PC-9 (cell line): ENCODE data around the gene PDE3B. TPM values are rescaled to one million over a fixed set of nuclear protein-coding genes. Genes with fewer than 3 reads are reported as not detected.
A peak's percentile ranks its signal among the peaks of the same experiment; 100 is the strongest.

Experiments
- BruUV-seq: library from RNA; stranded (reverse); fragments of 400-500 nt; replicated peaks from 2 replicates; lab custom pipeline; 2021; lab: Mats Ljungman, UMichigan
- CTCF ChIA-PET: fragments of 300-600 bp; sonication (Branson Sonifier 250); formaldehyde crosslinking; loops from one replicate; lab custom pipeline; 2022; ENCODE audit warnings: antibody characterized with exemption; lab: Charles Lee
- POLR2A ChIA-PET: fragments of 300-600 bp; sonication (Branson Sonifier 250); formaldehyde crosslinking; loops from one replicate; lab custom pipeline; 2022; ENCODE audit warnings: antibody characterized with exemption; ENCODE audit not compliant: unreplicated experiment; lab: Charles Lee
- DNase-seq, 2 experiments: peaks; one replicate each; pipeline versions ENCODE4 v3.0.0 to v3.0.0-alpha.2; 2015 to 2022; ENCODE audit warnings: mixed read lengths in 1 of 2
- H2AFZ ChIP-seq: fragments of 200-600 bp; sonication (generic); 2 replicates; pipeline ENCODE4 v1.8.1; 2017; ENCODE audit warnings: antibody characterized with exemption
- H3F3A ChIP-seq: fragments of 200-600 bp; sonication (generic); 2 replicates; pipeline ENCODE4 v1.8.1; 2017; ENCODE audit warnings: antibody characterized with exemption, mild to moderate bottlenecking, low read depth; ENCODE audit not compliant: insufficient read depth
- H3K27ac ChIP-seq: fragments of 200-600 bp; sonication (generic); 2 replicates; pipeline ENCODE4 v1.6.1; 2016; ENCODE audit warnings: mixed run types
- H3K27me3 ChIP-seq: fragments of 200-600 bp; sonication (generic); 2 replicates; pipeline ENCODE4 v1.6.1; 2016; ENCODE audit warnings: low read depth, mixed run types; ENCODE audit not compliant: insufficient read depth
- H3K36me3 ChIP-seq: fragments of 200-600 bp; sonication (generic); 2 replicates; pipeline ENCODE4 v1.6.1; 2016; ENCODE audit warnings: low read depth, mixed run types
- H3K4me1 ChIP-seq: fragments of 200-600 bp; sonication (generic); replicated peaks from 2 replicates; pipeline ENCODE4 v1.6.1; 2016; ENCODE audit warnings: mixed run types; ENCODE audit not compliant: insufficient read depth
- H3K4me2 ChIP-seq: fragments of 200-600 bp; sonication (generic); 2 replicates; pipeline ENCODE4 v1.6.1; 2017; ENCODE audit warnings: mixed run types
- H3K4me3 ChIP-seq: fragments of 200-600 bp; sonication (generic); 2 replicates; pipeline ENCODE4 v1.6.1; 2016; ENCODE audit warnings: mixed run types
- H3K79me2 ChIP-seq: fragments of 200-600 bp; sonication (generic); 2 replicates; pipeline ENCODE4 v1.6.1; 2017; ENCODE audit warnings: low read depth, mixed run types
- H3K9me2 ChIP-seq: fragments of 200-600 bp; sonication (generic); 2 replicates; pipeline ENCODE4 v1.8.1; 2017; ENCODE audit warnings: mild to moderate bottlenecking; ENCODE audit not compliant: insufficient read depth
- H3K9me3 ChIP-seq: fragments of 200-600 bp; sonication (generic); 2 replicates; pipeline ENCODE4 v1.8.1; 2016; ENCODE audit warnings: low read depth; ENCODE audit not compliant: insufficient read depth
- H4K20me1 ChIP-seq: fragments of 200-600 bp; sonication (generic); 2 replicates; pipeline ENCODE4 v1.8.1; 2017; ENCODE audit not compliant: insufficient read depth
- EZH2 ChIP-seq: fragments of 200-600 bp; sonication (generic); IDR thresholded peaks from 2 replicates; pipeline ENCODE4 v1.8.0; 2017; ENCODE audit warnings: antibody characterized with exemption, low read depth
- intact Hi-C: fragments of 100-400 bp; cut with micrococcal nuclease; formaldehyde crosslinking; loops from one replicate; pipeline ENCODE4 v1.10.0; 2022; ENCODE audit not compliant: unreplicated experiment
- total RNA-seq: library from RNA; stranded (reverse); gene quantifications from 2 replicates; pipeline ENCODE4 v1.2.3, GENCODE V29; 2021
- TF ChIP-seq, protein P1 (sequence below): fragments of 200-600 bp; sonication (generic); conservative IDR thresholded peaks from 2 replicates; pipeline ENCODE4 v1.6.1; 2017; ENCODE audit warnings: mixed run types, antibody characterized with exemption, mild to moderate bottlenecking, moderate library complexity

The PDE3B gene
- total RNA-seq, 1 experiment from 2014 or later = not detected

- Histone ChIP-seq H3K27me3 (no peaks in the 10 kb centered on the region), H4K20me1 (no peaks in the 10 kb centered on the region), H3K4me3 (no peak overlapping the region), H3K4me1 (0 out of 2 replicates have a peak, but pooled peaks cover 5% of the 10 kb centered on the region), H3K4me2 (no peak overlapping the region), H3F3A (no peaks in the 10 kb centered on the region), H2AFZ (no peak overlapping the region), H3K79me2 (no peaks in the 10 kb centered on the region), H3K9me2 (no peaks in the 10 kb centered on the region), H3K27ac (no peak overlapping the region), H3K9me3 (no peaks in the 10 kb centered on the region), H3K36me3 (no peaks in the 10 kb centered on the region)
- TF ChIP-seq, protein P1, sequence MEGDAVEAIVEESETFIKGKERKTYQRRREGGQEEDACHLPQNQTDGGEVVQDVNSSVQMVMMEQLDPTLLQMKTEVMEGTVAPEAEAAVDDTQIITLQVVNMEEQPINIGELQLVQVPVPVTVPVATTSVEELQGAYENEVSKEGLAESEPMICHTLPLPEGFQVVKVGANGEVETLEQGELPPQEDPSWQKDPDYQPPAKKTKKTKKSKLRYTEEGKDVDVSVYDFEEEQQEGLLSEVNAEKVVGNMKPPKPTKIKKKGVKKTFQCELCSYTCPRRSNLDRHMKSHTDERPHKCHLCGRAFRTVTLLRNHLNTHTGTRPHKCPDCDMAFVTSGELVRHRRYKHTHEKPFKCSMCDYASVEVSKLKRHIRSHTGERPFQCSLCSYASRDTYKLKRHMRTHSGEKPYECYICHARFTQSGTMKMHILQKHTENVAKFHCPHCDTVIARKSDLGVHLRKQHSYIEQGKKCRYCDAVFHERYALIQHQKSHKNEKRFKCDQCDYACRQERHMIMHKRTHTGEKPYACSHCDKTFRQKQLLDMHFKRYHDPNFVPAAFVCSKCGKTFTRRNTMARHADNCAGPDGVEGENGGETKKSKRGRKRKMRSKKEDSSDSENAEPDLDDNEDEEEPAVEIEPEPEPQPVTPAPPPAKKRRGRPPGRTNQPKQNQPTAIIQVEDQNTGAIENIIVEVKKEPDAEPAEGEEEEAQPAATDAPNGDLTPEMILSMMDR = no peak
- no peak for TF ChIP-seq EZH2
- no TSS peak for BruUV-seq
- CTCF ChIA-PET = interaction anchor here (1.6 kb wide), 1 partner anchor 117 kb away, joined by 15 read pairs; no protein-coding TSS in a partner anchor
- POLR2A ChIA-PET = interaction anchor here (1.1 kb wide), 1 partner anchor 15 kb away, joined by 3 read pairs; the partner anchor contains the start of gene CYP2R1
- DNase-seq = no peak
- intact Hi-C loops = loop anchor here (5.0 to 10.0 kb wide), 3 partner anchors 98 to 168 kb away; partner anchors contain the start of gene CALCB
Measured at GRCh38 chr11:14906993-14907392, 263.4 kb downstream of the PDE3B start.

DNA sequence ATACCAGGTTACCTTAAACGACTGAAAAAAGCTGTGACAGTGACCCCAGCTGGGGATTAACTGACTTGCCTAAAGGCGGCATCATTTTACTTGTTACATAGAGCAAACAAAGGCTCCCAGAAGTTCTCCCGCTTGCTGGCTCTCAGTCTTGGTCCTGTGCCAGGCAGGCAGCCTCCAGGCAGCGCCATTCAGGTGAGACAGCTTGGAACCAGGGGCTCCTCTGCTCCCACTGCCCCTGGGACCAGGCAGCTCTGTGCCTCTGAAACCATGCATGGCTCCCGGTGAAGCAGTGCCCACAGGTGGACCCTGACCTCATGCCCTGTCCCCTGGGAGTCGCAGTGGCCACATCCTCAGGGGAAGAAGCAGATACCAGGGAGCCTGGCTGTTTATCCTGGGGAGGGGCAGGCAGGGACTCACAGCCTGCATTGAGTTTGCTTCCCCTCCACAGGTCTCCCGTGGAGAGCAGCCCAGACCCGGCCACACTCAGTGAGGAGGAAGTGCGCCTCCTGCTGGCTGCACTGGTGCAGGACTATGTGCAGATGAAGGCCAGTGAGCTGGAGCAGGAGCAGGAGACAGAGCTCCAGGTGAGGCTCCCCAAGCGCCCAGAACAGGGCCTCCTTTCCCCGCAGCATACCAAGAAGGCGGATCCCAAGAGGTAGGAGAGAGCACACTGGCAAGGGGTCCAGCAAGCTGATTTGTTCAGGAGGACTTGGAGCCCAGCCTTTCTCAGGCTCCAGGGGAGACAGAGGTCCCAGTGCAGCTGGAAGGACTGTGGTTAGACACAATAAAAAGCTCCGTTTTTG lies 264.0 kb downstream of the PDE3B start:
- H3F3A ChIP-seq = no peaks in the 10 kb centered on the region
- no peak for TF ChIP-seq EZH2
- TF ChIP-seq, protein P1 = peak; percentile 78
- H3K79me2 ChIP-seq = no peaks in the 10 kb centered on the region
- H3K36me3 ChIP-seq = no peaks in the 10 kb centered on the region
- no peak overlapping the region for H2AFZ ChIP-seq
- peak overlapping the region; percentile 67 for H3K4me2 ChIP-seq
- no peaks in the 10 kb centered on the region for H4K20me1 ChIP-seq
- DNase-seq = peak in 1 of 2 experiments; percentile 23
- intact Hi-C loops = loop anchor here (2.0 to 10.0 kb wide), 4 partner anchors 97 to 301 kb away; partner anchors contain the start of gene CALCB
- H3K27me3 ChIP-seq = no peaks in the 10 kb centered on the region
- no peak overlapping the region; the same call in 1 of the 2 replicates for H3K4me3 ChIP-seq
- ChIA-PET POLR2A (interaction anchor here (1.1 kb wide), 1 partner anchor 16 kb away, joined by 3 read pairs; the partner anchor contains the start of gene CYP2R1), CTCF (interaction anchor here (0.9 to 1.7 kb wide), 3 partner anchors 118 to 1135 kb away, joined by 3 to 15 read pairs (median 6); no protein-coding TSS in a partner anchor)
- H3K27ac ChIP-seq = no peak overlapping the region
- H3K9me2 ChIP-seq = no peaks in the 10 kb centered on the region
- no peaks in the 10 kb centered on the region for H3K9me3 ChIP-seq
- 0 out of 2 replicates have a peak, but pooled peaks cover 5% of the 10 kb centered on the region for H3K4me1 ChIP-seq
- BruUV-seq = no TSS peak

DNA sequence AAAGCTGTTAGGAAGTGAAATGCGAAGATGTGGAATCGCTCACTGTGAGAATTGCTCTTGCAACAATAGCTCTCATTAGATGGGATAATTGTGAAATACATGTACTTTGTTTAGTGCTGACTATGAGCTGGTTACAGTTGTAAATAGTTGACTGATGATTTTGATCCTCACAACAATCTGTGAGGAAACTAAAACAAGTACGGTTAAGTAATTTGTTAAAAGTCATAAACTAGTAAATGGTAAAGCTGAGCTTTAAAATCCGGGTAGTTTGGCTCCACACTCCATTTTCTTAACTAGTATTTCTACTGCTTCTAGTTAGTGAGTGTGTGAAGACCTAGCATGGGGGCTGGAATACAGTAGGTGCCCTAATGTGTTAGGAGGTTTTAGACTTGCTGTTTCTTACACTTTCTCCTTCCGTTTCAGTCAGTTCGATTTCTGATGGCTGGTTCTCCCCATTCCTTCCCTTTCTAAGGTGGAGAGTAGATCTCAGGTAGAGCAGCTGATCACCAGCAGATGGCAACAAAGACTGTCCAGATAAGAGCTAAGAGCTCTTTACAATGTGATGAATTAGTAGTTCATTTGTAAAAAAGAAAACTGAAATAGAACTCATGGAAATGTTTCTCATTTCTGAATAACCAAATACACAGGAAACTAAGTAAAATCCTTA lies 264.7 kb downstream of the PDE3B start:
- CTCF ChIA-PET = interaction anchor here (0.9 to 1.7 kb wide), 3 partner anchors 119 to 1136 kb away, joined by 3 to 15 read pairs (median 6); no protein-coding TSS in a partner anchor
- no peaks in the 10 kb centered on the region for H3F3A ChIP-seq
- H3K9me2 ChIP-seq = no peaks in the 10 kb centered on the region
- TF ChIP-seq EZH2 = no peak
- TF ChIP-seq, protein P1 = peak; percentile 67
- H4K20me1 ChIP-seq = no peaks in the 10 kb centered on the region
- BruUV-seq = no TSS peak
- no peak overlapping the region for H2AFZ ChIP-seq
- POLR2A ChIA-PET = interaction anchor here (1.1 kb wide), 1 partner anchor 16 kb away, joined by 3 read pairs; the partner anchor contains the start of gene CYP2R1
- H3K79me2 ChIP-seq = no peaks in the 10 kb centered on the region
- no peak overlapping the region for H3K27ac ChIP-seq
- no peaks in the 10 kb centered on the region for H3K36me3 ChIP-seq
- peak overlapping the region; percentile 67 for H3K4me2 ChIP-seq
- H3K27me3 ChIP-seq = no peaks in the 10 kb centered on the region
- no peak for DNase-seq
- H3K4me1 ChIP-seq = no peaks in the 10 kb centered on the region
- H3K9me3 ChIP-seq = no peaks in the 10 kb centered on the region
- peak overlapping the region; percentile 14; the same call in 1 of the 2 replicates for H3K4me3 ChIP-seq
- intact Hi-C loops = loop anchor here (2.0 to 10.0 kb wide), 4 partner anchors 96 to 300 kb away; partner anchors contain the start of gene CALCB
